Muscle of back (tissue), 11 donors: Measurements from ENCODE around the gene MPC1L. TPM values are rescaled to one million over a fixed set of nuclear protein-coding genes. Genes with fewer than 3 reads are reported as not detected.

Source experiments
- DNase-seq, 3 donors: peaks; one replicate each; pipeline versions ENCODE4 v3.0.0 to v3.0.0-alpha.2; 2013
- polyA plus RNA-seq, 10 donors: library from polyadenylated mRNA; unstranded; fragments of 120-200 nt; gene quantifications; one replicate each; pipeline ENCODE4 v1.2.1, GENCODE V29; 2013; ENCODE audit not compliant: insufficient read length in 10 of 10

The MPC1L gene
- polyA plus RNA-seq, 10 donors, result not detected

- DNase-seq, result no peak
Measured at GRCh38 chrX:40628506-40628905, 5.3 kb downstream of the MPC1L start.

GRCh38 chrX:40632199-40632598 lies 9.0 kb downstream of the MPC1L start:
- no peak for DNase-seq

- no peak for DNase-seq
Measured at GRCh38 chrX:40637687-40638086, 14.5 kb downstream of the MPC1L start.

DNA sequence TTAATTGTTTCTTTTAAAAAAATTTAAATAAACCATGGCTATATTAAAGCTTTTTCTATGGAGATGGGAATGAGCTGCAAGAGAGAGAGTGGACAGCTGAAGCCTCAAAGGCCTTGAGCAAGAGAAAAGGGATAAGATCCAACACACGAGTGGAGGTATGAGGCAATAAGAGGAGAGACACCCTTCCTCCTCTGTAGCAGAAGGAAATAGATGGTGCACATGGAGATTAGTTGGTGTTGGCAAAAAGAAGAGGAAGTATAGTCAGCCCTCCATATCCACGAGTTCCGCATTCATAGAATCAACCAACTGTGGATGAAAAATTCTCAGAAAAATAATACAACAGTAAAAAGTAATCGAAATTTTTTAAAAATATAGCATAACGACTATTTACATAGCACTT lies 20.9 kb downstream of the MPC1L start:
- peak in 1 of 3 donors; percentile 11 for DNase-seq

- DNase-seq, result peak in 2 of 3 donors; percentile 54 to 72
Measured at GRCh38 chrX:40644821-40645358, 21.7 kb downstream of the MPC1L start.

- peak in 2 of 3 donors; percentile 9 to 34 for DNase-seq
Measured at GRCh38 chrX:40646489-40647306, 23.5 kb downstream of the MPC1L start.

- peak; percentile 89 to 96 (median 96) for DNase-seq
Measured at GRCh38 chrX:40647307-40648197, 24.3 kb downstream of the MPC1L start, which contains the start of gene CXorf38. Gene CXorf38, minus strand, starts transcription at chrX:40647561. Its CDS starts 41 bp downstream, at chrX:40647520.

DNA sequence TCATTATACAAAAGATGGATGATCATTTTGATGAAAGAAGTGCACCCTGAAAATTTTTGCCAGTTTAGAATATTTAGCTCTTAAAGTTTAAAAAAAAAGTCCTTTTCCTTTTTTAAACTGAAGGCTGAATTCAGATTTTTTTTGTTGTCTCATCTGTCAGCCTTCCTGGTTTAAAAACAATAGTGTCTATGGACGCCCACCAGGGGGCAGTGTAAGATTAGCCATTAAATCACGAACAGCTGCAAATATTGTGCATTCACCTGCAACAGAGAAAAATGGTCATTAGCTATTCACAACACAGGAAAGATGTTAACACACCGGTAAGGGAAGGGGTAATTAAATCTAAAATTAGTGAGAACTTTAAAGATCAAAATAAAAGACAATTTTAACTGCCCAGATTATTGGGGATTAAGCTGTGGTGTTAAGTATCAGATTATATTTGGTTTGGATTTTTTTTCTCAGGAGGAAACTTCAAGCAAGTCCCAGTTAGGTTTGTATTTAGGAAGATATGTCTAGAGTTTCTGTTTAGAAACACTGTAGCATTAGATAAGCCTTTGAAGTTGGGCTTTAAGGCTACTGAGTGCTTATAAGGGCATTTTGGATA lies 28.5 kb downstream of the MPC1L start:
- DNase-seq, result peak; percentile 44 to 71 (median 66)

DNA sequence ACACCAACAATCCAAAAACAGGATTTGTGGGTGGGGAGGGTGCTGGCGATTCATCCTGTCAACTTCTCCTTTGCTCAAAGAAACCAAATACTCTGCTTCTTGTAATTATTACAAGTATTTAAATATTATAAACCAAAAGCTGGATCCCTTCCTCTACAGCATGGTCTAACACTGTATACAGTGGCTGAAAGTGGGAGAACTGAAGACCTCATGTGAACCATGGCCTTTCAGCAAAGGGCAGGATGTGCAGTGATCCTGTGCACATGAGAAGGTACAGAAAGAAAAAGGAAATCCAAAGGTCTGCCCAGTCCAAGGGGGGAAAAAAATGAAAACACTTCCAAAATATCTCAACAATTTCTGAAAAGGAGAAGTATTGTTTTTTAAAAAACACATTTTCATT lies 29.4 kb downstream of the MPC1L start:
- no peak for DNase-seq

- no peak for DNase-seq
Measured at GRCh38 chrX:40653535-40653934, 30.3 kb downstream of the MPC1L start.

DNA sequence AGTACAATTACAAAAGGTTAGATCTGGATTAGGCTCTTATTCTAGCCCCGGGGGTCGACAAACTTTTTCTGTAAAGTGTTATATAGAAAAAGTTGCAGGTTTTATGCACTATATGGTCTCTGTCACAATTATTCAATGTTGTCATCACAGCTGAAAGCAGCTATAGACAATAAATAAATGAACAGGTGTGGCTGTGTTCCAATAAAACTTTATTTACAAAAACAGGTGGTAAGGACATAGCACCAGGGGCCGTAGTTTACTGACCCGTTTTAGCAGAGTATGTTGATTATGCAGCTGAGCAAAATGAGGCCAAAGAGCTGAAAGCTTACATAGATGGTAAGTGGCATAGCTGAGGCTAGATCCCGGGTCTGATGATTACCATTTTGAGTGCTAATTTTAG lies 37.2 kb downstream of the MPC1L start:
- no peak for DNase-seq

- DNase-seq, result no peak
Measured at GRCh38 chrX:40661489-40661888, 38.3 kb downstream of the MPC1L start.

DNA sequence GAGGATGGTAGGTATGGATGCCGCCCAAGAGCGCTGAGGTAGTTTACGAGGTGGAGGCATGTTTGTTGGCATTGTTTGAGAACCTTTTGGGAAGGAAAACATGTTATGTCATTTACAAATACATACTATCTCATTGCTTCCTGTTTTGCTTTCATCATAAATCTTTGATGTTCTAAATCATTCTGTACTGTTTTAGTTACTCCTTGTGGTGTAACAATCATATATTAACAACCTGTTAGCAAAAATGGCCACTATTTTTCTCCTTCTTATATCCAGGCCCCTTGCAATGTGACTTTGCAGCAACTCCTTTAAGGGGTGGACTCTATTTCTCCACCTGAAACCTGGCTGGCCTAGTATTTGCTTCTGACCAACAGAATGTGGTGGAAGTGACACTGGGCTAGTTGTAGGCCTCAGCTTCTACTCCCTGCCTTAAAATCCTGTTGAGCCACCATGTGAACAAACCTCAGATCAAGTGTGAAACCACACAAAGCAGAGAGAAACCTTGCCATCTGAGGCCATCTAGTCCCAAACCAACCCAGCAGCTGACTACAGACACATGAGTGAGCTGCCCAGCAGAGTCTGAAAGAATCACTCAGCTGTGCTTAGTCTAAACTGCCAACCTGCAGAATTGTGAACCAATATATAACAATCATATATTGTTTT lies 40.0 kb downstream of the MPC1L start:
- DNase-seq, result no peak

GRCh38 chrX:40663880-40664630 lies 40.8 kb downstream of the MPC1L start:
- DNase-seq, result peak in 2 of 3 donors; percentile 26 to 32

- no peak for DNase-seq
Measured at GRCh38 chrX:40671126-40671525, 47.9 kb downstream of the MPC1L start.

Other genes starting within 250 kb of the MPC1L start
- 10 to 100 TPM; 72.5 to 99.7 (median 78.4) TPM for gene ATP6AP2, start 42.5 kb upstream of the MPC1L start, polyA plus RNA-seq
- gene CXorf38, start 24.1 kb downstream of the MPC1L start, polyA plus RNA-seq, result 1 to 10 TPM; 4.5 to 8.6 (median 7.3) TPM
- 10 to 100 TPM; 28.2 to 53.5 (median 37.2) TPM for gene MED14, start 112.1 kb downstream of the MPC1L start, polyA plus RNA-seq